ENCODE measurements around the gene M1AP. TPM values are rescaled to one million over a fixed set of nuclear protein-coding genes. Genes with fewer than 3 reads are reported as not detected.

The M1AP gene
- total and polyA plus RNA-seq, 9 of the 15 experiments (the other 6 are each of a cell fraction or from before 2014, with no cell fraction given): 0.06 to 0.33 (median 0.11) TPM; not detected in 4

- TF ChIP-seq, protein P1, sequence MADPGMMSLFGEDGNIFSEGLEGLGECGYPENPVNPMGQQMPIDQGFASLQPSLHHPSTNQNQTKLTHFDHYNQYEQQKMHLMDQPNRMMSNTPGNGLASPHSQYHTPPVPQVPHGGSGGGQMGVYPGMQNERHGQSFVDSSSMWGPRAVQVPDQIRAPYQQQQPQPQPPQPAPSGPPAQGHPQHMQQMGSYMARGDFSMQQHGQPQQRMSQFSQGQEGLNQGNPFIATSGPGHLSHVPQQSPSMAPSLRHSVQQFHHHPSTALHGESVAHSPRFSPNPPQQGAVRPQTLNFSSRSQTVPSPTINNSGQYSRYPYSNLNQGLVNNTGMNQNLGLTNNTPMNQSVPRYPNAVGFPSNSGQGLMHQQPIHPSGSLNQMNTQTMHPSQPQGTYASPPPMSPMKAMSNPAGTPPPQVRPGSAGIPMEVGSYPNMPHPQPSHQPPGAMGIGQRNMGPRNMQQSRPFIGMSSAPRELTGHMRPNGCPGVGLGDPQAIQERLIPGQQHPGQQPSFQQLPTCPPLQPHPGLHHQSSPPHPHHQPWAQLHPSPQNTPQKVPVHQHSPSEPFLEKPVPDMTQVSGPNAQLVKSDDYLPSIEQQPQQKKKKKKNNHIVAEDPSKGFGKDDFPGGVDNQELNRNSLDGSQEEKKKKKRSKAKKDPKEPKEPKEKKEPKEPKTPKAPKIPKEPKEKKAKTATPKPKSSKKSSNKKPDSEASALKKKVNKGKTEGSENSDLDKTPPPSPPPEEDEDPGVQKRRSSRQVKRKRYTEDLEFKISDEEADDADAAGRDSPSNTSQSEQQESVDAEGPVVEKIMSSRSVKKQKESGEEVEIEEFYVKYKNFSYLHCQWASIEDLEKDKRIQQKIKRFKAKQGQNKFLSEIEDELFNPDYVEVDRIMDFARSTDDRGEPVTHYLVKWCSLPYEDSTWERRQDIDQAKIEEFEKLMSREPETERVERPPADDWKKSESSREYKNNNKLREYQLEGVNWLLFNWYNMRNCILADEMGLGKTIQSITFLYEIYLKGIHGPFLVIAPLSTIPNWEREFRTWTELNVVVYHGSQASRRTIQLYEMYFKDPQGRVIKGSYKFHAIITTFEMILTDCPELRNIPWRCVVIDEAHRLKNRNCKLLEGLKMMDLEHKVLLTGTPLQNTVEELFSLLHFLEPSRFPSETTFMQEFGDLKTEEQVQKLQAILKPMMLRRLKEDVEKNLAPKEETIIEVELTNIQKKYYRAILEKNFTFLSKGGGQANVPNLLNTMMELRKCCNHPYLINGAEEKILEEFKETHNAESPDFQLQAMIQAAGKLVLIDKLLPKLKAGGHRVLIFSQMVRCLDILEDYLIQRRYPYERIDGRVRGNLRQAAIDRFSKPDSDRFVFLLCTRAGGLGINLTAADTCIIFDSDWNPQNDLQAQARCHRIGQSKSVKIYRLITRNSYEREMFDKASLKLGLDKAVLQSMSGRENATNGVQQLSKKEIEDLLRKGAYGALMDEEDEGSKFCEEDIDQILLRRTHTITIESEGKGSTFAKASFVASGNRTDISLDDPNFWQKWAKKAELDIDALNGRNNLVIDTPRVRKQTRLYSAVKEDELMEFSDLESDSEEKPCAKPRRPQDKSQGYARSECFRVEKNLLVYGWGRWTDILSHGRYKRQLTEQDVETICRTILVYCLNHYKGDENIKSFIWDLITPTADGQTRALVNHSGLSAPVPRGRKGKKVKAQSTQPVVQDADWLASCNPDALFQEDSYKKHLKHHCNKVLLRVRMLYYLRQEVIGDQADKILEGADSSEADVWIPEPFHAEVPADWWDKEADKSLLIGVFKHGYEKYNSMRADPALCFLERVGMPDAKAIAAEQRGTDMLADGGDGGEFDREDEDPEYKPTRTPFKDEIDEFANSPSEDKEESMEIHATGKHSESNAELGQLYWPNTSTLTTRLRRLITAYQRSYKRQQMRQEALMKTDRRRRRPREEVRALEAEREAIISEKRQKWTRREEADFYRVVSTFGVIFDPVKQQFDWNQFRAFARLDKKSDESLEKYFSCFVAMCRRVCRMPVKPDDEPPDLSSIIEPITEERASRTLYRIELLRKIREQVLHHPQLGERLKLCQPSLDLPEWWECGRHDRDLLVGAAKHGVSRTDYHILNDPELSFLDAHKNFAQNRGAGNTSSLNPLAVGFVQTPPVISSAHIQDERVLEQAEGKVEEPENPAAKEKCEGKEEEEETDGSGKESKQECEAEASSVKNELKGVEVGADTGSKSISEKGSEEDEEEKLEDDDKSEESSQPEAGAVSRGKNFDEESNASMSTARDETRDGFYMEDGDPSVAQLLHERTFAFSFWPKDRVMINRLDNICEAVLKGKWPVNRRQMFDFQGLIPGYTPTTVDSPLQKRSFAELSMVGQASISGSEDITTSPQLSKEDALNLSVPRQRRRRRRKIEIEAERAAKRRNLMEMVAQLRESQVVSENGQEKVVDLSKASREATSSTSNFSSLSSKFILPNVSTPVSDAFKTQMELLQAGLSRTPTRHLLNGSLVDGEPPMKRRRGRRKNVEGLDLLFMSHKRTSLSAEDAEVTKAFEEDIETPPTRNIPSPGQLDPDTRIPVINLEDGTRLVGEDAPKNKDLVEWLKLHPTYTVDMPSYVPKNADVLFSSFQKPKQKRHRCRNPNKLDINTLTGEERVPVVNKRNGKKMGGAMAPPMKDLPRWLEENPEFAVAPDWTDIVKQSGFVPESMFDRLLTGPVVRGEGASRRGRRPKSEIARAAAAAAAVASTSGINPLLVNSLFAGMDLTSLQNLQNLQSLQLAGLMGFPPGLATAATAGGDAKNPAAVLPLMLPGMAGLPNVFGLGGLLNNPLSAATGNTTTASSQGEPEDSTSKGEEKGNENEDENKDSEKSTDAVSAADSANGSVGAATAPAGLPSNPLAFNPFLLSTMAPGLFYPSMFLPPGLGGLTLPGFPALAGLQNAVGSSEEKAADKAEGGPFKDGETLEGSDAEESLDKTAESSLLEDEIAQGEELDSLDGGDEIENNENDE (IDR thresholded peaks at IDR 0.05; ENCODE audit: low read depth, low read length): no peak
- TF ChIP-seq ELF2 (CRISPR knock-in tag; IDR thresholded peaks at IDR 0.05): no peak
- no peak for TF ChIP-seq BRF1 (IDR thresholded peaks at IDR 0.05; ENCODE audit: borderline replicate concordance, extremely low read depth, insufficient read length)
- TF ChIP-seq, protein P2, sequence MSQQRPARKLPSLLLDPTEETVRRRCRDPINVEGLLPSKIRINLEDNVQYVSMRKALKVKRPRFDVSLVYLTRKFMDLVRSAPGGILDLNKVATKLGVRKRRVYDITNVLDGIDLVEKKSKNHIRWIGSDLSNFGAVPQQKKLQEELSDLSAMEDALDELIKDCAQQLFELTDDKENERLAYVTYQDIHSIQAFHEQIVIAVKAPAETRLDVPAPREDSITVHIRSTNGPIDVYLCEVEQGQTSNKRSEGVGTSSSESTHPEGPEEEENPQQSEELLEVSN (IDR thresholded peaks at IDR 0.05; ENCODE audit: borderline replicate concordance in 1 of 2, extremely low read depth in 1 of 2, insufficient read depth in 1 of 2, insufficient read length in 1 of 2, low read depth in 1 of 2, low read length in 1 of 2, poor library complexity in 1 of 2, severe bottlenecking in 1 of 2): peak; percentile 46 to 51
- no peak for TF ChIP-seq ZNF174 (CRISPR knock-in tag; IDR thresholded peaks at IDR 0.05)
- TF ChIP-seq ZKSCAN8 (CRISPR knock-in tag; IDR thresholded peaks at IDR 0.05): no peak
- no peak for TF ChIP-seq TBL1XR1 (IDR thresholded peaks at IDR 0.05; ENCODE audit: low read length in 2 of 2)
- no peak for TF ChIP-seq ETV1 (tag; conservative IDR thresholded peaks at IDR 0.05; ENCODE audit: low read depth)
- TF ChIP-seq SMARCC2 (IDR thresholded peaks at IDR 0.05; ENCODE audit: low read depth): no peak
- no peak for TF ChIP-seq KDM2B (CRISPR knock-in tag; IDR thresholded peaks at IDR 0.05)
- TF ChIP-seq EGR1 (conservative IDR thresholded peaks at IDR 0.05): peak; percentile 94
- peak; percentile 36; the same call in 1 of the 2 replicates for TF ChIP-seq RBFOX2 (IDR thresholded peaks at IDR 0.05; ENCODE audit: low read depth, low read length)
Measured at GRCh38 chr2:74653985-74654882, 6.1 kb upstream of the M1AP start, which contains the start of gene SEMA4F (continued).
